ENCODE data around the gene CELF4.

CELF4 gene

DNA sequence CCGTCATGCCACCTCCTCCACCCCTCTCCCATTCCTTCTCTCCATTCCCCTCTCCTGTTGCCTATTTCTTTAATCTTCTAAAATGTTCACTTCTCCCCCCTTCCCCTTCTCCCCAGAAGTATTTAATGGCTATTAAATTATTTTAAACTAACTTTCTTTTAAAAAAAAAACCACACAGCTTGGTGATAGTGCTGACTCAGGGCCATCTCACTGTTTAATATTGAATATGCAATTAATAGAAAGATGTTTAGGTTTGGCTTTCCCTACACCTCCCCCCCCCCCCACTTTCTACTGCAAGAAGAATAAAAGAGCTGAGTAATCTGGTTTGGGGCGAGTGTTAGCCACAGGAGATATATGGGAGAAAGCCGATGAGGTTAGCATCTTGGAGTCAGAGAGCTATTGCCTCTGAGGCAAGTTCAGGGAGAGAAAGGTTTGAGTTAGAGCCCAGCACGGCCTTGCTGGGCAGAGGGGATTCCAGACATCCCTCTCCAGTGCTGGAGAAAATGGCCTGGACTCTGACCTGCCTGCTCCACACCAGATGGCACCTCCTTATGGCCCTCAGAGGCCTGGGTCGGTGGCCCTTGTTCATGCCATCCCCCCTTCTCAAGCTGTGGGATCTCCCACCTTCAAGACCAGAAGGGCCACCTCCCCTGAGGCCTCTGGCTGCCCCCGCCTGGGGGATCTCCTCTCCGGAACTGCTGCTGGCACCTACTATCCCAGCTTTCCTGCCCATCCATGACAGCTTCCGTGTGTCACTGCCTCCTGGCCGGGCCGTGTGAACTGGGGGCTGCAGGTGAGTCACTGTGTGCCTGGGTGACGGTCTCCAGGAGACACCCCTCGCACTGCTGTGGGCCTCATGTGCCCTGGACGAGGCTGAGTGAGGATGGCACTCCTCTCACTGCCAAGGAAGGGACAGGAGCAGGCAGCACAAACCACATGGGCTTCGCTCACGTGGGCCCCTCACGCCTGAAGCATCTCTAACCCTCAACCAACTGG is 246.9 kb downstream of the CELF4 start:
- no peak for DNase-seq (ENCODE audit: low read depth in 2 of 2)

DNA sequence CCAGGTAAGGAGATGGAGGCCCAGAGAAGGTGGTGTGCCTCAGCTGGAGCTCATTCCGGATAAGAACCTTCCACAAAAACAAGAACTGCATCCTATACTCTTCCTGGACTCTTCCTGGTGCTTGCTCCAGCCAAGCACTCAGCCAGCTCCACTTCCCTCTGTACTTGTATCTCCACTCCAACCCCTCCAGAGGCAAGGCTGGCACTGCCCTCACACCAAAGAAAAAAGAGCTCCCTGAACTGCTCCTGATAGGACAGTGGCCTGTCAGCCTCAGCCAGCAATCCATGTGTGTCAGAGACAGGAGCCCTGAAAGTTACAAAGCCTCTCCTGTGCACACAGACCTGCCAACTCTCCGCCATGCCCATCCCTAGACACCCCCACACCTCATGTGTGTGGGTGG is 248.1 kb downstream of the CELF4 start:
- DNase-seq (ENCODE audit: low read depth in 2 of 2) = no peak

DNA sequence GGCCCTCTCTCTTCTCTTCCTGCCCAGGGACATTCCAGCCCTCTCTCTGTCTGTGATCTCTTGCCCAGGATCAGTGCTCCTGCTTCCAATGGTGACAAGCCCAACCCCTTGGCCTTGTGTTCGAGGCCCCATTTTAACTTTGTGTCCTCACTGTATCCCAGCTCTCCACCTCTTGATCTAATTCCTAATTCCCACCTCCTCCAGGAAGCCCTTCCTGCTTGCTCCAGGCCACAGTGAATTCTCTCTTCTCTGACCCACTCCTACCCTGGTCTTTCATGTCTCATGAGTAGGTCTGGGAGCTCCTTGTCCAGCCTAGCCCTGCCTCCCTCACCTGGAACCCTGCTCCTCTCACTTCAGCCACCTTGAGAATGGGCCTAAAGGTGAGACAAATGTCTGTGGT is 249.1 kb downstream of the CELF4 start:
- no peak for DNase-seq (ENCODE audit: low read depth in 2 of 2)

DNA sequence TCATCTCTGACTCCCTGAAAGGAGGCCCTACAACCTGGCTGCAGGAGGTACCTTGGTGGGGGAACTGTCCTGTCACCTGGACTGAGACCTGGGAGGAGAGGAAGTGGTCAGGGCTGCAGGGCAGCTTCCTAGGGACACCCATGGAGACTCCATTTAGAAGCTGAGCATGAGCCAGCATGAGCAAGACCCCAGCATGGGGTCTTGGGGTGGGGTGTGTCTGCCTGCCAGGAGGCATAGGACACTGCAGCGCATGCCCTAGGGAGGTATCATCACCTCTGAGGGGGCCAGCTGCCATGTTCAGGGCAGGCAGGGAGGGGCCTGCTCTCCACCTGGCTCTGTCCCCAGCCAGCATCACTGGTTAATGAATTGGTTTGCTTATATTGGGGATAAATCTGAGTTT is 249.7 kb downstream of the CELF4 start:
- DNase-seq (ENCODE audit: low read depth in 2 of 2) = no peak

DNA sequence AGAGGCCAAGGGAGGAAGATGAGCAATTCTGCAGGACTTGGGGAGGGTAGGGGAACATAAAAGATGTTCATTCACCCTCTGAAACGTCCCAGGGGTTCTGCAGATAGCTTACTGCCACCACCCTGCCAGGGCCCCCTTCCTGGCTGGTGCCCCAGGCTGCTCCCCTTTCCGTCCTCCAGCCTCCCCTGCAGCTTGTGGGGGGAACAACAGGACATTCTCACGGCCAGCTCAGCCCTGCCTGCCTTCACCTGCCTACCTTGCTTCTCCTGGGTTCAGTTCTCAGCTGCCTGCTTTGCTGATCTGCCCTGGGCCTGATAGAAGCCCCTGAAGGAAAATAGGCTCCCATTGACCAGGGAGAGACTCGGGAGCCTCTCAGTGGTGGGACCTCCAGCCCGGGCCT is 251.1 kb downstream of the CELF4 start:
- no peak for DNase-seq (ENCODE audit: low read depth in 2 of 2)

DNA sequence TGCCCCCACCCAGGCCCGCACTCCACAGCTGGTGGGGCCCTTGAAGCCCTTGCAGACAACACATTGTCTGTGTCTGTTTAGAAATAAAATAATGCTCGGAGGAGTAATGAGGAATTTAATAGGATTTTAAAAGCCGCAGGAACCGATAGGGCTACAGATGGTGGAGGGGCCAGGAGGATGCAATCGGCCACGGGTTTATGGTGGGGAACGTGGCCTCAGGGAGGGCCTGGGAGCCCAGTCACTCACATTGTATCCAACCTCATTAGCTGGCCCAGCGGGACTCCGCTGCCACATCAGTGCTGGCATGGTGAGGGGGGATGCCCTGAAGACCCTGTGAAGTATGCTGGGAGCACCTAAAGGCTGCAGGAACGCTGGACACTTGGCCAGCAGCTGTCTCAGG is 252.0 kb downstream of the CELF4 start:
- no peak for DNase-seq (ENCODE audit: low read depth in 2 of 2)

DNA sequence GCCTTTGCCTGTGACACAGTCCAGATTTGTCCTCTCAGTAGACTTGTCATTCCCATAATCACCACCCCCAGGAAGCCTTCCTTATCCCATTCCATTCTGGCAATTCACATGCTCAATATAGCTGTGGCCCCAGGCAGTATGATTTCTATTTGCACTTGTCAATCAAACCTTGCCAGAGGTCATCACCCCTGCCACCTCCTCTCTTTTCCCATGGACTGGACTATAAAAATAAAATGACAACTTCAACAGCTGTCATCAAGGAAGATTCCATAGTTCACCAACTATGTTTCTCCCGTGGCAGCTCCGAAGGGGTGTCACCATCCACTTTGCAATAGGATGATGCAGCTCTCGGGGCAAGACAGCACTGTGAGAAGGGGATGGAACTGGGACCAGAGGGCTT is 255.7 kb downstream of the CELF4 start:
- DNase-seq (ENCODE audit: low read depth in 2 of 2) = no peak

DNA sequence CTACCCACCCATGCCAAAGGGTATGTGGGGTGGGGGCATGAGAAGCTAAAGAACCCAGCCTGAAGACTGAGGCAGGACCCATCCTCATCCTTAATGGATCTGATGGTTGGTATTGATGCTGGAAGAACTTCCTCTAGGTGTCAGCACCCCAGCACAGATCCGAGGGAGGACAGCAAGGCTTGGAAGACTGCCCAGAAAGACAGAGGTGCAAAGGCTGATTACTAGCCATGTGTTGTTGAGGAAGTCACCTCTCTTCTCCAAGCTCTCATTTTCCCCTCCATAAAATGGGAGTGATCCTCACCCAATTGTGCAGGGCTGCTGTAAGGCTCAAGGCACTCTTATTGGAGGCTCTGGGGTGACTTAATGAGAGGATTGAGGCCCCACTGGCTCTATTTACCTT is 256.5 kb downstream of the CELF4 start:
- DNase-seq (ENCODE audit: low read depth in 2 of 2) = no peak

DNA sequence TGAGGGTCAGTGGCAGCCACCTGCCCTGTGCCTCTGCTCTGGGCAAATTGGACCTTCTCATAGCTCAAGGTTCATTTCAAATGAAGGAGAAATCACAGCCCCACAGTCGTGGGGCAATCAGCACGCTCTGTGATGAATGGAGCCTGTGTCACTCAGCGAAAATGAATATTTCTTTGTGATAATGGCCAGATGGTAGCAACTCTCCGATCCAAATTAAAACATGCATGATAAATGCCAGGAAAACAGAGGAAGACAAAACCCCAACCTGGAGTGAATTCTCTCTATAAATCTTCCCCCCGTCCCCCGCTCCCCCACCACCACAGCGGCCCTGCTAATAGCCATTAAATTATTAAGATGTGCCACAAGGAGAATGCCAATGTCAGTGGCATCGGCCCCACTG is 258.4 kb downstream of the CELF4 start:
- DNase-seq (ENCODE audit: low read depth in 2 of 2) = no peak

DNA sequence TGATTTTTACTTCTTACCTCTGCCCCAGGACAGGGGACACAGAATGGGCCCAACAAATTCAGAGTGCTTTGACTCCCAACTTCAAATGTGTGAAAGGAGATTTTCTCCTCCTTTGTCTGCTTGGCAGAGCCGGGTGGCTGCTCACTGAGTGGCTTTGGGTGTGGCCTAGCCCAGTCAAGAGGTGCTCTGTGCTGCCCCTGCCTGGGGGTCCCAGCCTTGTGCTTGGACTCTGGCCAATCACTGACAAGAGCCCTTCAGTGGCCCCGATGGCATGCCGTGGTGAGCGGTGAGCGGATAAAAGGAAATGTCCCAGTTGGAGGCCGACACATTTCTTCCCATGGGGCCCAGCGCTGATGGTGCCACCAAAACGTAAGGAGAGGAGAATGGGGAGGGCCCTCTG is 259.2 kb downstream of the CELF4 start:
- no peak for DNase-seq (ENCODE audit: low read depth in 2 of 2)

DNA sequence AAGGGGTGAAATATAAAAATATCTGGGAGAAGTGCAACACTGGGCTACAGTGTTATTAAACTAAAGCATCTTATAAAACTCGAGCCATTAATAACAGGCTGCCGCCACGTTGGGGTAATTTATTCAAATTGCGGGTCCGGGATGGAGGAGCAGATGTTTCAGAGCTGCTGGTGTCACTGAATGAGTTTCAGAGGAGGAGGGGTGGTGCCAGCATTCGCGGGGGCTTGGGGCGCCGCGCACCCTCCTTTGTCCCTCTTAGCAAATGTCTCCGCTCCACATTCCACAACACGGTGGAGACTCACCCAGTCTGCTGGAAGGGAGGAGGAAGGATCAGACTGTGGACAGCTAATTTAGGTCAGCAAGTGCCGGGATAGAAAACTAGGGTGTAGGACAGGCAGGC is 260.5 kb downstream of the CELF4 start:
- no peak for DNase-seq (ENCODE audit: low read depth in 2 of 2)

DNA sequence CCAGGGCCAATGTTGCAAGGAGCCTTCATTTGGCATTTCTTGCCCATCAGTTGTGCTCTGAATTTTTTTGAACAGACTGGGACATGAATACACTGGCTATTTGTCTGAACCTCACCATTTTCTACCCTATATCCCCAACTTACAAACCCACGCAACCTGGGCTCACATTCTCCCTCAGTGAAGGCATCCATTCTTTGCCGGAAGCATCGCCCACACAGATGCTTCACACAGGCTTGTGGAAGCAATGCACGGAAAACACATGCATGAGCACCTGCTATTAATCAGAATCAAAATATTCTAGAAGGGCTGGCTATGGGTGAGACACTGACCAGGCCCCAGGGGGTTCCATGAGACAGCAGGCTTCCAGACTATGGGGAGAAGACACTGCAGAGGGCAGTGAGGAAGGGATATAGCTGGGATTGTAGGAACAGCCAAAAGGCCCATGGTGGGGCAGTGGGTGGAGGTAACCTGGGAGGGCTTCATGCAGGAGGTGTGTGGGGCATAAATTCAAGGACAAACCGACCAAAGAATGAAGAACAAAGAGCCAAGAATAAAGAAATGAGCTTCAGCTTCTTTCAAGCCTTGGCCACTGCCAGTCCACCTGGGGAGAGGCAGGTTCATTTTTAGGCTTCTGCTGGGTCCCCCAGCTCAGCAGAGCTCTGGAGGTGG is 261.5 kb downstream of the CELF4 start:
- no peak for DNase-seq (ENCODE audit: low read depth in 2 of 2)

DNA sequence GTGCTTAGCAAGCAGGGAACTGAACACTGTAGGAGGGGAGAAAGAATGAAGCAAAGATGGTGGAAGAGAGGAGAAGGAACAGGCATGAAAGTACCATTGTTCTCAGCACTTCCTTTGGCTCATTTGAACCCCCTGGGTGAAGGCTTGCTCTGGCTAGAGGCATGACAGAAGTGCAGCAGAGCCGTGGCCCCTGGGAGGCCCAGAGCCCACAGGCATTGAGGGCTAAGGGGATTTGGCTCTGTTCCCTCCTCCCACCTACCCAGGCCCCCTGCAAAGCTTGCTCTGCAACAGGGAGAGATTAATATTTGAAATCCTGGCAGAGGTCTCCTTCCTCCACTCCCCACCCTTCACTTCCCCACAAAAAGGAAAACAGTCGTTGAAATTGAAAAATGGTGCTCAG is 262.6 kb downstream of the CELF4 start:
- no peak for DNase-seq (ENCODE audit: low read depth in 2 of 2)

DNA sequence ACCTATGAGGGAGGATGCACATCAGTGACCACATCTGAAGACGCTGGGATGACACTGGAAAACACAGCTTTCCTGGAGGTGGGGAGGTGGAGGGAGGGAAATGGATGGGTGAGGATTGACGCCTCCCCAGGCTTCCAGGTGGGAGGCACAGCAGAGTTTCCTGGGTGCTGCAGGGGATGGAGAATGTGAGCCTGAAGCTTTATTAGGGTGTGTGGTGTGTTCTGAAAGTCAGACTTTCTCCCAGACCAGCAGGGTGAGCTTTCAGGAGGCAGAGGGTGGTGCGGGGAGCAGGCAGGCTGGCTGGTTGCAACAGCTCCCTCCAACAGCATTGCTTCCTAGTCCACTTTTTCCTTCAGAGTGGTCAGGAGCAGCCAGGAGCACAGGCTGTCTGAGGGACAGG is 263.1 kb downstream of the CELF4 start:
- no peak for DNase-seq (ENCODE audit: low read depth in 2 of 2)

DNA sequence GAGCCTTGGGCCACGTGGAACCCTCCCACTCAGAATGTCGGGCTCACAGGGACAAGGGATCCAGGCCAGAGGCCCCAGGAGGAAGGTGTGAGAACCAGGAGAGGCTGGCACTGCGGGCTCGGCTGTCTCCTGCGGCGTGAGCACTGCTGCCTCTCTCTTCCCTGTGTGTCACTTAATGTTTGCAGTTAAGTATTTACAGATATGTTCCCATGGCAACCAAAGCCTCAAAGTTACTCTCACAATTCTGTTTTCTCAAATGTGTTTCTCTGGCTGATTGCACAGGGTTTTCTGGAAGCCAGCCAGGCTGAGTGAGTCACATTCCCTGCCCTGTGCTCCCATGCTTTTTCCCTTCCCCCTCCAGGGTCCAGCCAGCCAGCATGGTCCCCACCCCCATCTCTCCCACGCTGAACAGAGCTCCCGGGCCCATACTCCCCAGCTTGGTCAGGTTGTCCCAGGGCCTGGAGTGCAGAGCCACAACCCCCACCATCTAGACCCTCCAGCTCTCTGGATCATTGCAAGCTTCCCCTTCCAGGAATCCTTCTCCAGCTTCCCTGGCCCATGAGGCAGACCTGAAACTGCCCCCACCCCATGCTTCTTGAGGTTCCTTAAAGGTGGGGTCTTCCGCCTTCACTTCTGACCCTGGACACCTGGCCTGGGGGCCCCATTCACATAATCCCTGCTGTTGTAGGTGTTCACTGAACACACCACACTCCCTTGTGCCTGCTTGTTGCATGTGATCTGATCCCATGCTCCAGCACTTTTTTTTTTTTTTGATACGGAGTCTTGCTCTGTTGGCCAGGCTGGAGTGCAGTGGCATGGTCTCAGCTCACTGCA is 265.9 kb downstream of the CELF4 start:
- no peak for DNase-seq (ENCODE audit: low read depth in 2 of 2)

DNA sequence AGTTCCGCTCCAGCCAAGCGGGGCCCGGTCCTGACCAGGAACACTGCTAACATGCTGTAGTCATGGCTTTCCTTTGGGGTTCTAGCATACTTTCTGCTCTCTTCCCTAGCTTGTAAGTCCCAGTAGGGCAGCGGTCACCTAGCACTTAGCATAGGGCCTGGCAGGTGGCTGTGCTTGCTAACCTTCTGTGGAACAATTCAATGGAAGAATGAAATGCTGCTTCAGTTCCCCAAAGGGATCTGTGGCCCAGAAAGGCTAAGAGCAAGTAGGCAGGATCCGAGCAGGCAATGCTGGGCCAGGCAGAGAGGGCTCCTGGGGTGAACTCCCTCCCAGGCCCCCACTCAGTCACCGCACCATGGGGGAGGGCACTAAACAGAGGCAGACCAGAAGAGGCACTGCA is 266.8 kb downstream of the CELF4 start:
- DNase-seq (ENCODE audit: low read depth in 2 of 2) = no peak

DNA sequence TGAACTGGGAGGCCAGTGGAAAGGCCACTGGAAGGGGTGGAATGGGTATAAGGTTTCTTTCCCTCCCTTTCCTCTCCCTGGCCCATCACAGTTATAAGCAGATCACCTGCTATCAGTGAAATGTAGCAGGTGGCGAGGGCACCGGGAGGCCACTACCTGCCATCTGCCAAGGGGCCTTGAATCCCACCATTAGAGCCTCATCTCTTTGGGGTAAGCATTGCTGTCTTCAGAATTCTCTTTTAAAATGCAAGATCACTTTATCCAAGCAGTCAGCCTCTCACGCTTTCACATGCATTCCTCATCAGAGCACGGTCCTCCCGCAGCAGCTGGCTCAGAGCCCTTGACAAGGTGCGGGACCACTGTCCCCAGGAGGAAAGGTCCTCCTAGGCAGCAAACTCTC is 268.5 kb downstream of the CELF4 start:
- DNase-seq (ENCODE audit: low read depth in 2 of 2) = no peak

DNA sequence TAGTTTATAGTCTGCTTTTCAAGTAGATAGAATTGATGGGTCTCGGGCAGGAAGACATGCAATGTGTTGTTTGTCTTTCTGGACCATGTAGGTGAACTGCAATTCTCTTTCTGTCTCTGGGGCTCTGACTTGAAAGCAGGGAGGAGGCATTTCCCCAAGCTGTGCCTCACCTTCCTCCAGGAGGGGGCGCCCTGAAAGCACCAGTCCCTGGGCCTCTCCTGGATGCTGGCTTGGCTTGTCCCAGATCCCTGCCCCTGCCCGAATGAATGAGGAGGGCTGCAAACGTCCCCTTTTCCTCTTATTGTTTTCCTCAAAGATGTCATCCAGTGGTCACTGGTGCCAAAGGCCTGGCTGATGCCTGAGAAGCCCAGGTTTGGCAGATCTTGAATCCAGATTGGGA is 270.6 kb downstream of the CELF4 start:
- no peak for DNase-seq (ENCODE audit: low read depth in 2 of 2)

DNA sequence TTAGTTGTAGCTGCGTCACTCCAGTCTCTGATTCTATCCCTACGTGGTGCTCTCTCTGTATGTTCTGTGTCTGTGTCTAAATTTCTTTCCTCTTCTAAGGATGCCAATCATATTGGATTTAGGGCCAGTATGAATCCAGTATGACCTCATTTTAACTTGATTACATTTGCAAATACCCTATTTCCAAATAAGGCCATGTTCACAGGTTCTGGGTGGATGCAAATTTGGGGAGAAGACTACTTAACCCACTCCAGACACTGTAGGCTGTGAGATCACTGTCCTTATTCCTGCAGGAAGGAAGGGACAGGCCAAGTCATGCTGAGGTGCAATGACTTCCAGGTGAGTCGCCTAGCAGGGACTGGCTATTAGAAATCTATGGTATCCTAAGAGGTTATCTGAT is 272.2 kb downstream of the CELF4 start:
- DNase-seq (ENCODE audit: low read depth in 2 of 2) = no peak

DNA sequence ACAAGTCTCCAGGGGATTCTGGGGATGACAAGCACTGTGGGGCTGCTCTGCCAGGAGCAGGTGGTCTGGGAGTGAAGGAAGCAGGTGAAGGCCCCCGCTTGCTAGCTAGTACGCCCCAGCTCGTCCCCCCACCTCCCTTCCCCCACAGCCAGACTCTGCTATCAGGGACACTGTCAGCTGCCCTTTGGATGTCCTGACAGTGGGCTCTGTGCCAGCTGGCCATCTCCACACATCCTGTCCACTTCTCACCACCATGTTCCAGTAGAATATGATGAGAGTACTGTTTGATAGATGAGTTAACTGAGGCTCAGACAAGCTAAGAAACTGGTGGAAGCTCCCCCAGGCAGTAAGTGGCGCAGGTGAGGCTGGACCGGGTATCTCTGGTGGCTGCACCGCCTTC is 276.2 kb downstream of the CELF4 start:
- no peak for DNase-seq (ENCODE audit: low read depth in 2 of 2)

DNA sequence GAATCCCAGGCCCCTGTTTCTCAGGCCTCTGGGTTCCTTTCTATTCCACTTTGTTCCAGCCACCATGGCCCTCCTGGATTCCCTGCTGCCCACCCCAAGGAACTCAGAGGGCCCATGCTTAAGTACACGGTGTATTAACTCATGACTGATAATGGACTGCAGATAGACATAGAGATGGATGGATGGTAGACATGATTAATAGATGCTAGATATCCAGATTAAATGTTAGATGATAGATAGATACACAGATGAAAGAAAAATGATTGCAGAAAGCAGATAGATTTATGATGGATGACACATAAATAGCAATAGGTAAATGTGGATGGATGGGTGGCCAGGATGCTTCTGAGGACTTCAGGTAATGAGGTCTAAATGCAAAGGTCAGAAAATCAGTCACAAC is 278.0 kb downstream of the CELF4 start:
- no peak for DNase-seq (ENCODE audit: low read depth in 2 of 2)

DNA sequence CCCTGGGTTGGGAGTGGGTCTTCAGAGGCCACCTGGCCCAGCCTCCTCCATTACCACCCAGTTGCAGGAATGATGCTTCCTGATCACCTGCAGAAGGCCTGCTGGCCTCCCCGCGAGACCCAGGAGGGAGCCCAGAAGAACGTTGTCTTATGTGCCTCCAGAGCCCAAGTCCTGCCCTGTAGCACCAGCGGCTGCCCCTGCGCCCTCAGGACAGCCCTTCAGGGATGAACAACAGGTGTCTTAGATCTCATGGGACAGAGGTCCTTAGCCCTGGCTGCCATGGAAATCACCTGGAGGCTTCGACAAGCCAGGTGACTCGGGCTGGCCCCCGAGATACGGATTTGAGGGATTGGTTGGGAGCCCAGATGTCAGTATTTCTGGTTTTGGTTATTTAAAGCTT is 278.8 kb downstream of the CELF4 start:
- DNase-seq (ENCODE audit: low read depth in 2 of 2) = no peak

Measured in stimulated activated CD4-positive, alpha-beta T cell treated with anti-CD3 and anti-CD28 coated beads, Interleukin-1b, Interleukin-23, amount 100 ng/mL, for 1 hour (primary cell).